GM12864 (cell line): Measurements from ENCODE around the gene DTNB.
"Not testable (repeated sequence)": the region's sequence is repeated elsewhere in the genome, so short reads cannot be mapped to it uniquely, and the experiment has no call there.

Experiments
- DNase-seq: peaks from one replicate; pipeline ENCODE4 v3.0.0-alpha.2; 2011; ENCODE audit warnings: low read depth
- H3K4me3 ChIP-seq: 2 replicates; pipeline ENCODE4 v1.5.1; 2011; ENCODE audit warnings: mild to moderate bottlenecking, low read depth, low read length, control low read depth
- TF ChIP-seq, protein P1 (sequence below): IDR thresholded peaks from 2 replicates; pipeline ENCODE4 v1.5.1; 2011; ENCODE audit warnings: low read depth, mild to moderate bottlenecking, moderate library complexity, low read length, control low read depth, inconsistent platforms; ENCODE audit errors: missing control alignments

Gene DTNB

GRCh38 chr2:25635797-25636196 lies 37.6 kb downstream of the DTNB start:
- H3K4me3 ChIP-seq, result no peak overlapping the region
- TF ChIP-seq, protein P1, sequence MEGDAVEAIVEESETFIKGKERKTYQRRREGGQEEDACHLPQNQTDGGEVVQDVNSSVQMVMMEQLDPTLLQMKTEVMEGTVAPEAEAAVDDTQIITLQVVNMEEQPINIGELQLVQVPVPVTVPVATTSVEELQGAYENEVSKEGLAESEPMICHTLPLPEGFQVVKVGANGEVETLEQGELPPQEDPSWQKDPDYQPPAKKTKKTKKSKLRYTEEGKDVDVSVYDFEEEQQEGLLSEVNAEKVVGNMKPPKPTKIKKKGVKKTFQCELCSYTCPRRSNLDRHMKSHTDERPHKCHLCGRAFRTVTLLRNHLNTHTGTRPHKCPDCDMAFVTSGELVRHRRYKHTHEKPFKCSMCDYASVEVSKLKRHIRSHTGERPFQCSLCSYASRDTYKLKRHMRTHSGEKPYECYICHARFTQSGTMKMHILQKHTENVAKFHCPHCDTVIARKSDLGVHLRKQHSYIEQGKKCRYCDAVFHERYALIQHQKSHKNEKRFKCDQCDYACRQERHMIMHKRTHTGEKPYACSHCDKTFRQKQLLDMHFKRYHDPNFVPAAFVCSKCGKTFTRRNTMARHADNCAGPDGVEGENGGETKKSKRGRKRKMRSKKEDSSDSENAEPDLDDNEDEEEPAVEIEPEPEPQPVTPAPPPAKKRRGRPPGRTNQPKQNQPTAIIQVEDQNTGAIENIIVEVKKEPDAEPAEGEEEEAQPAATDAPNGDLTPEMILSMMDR, result no peak
- no peak for DNase-seq

DNA sequence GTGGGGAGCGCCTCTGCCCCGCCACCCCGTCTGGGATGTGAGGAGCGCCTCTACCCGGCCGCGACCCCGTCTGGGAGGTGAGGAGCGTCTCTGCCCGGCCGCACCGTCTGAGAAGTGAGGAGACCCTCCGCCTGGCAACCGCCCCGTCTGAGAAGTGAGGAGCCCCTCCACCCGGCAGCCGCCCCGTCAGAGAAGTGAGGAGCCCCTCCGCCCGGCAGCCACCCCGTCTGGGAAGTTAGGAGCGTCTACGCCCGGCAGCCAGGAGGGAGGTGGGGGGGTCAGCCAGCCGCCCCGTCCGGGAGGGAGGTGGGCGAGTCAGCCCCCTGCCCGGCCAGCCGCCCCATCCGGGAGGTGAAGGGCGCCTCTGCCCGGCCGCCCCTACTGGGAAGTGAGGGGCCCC lies 39.6 kb downstream of the DTNB start:
- not testable (repeated sequence) for H3K4me3 ChIP-seq

DNA sequence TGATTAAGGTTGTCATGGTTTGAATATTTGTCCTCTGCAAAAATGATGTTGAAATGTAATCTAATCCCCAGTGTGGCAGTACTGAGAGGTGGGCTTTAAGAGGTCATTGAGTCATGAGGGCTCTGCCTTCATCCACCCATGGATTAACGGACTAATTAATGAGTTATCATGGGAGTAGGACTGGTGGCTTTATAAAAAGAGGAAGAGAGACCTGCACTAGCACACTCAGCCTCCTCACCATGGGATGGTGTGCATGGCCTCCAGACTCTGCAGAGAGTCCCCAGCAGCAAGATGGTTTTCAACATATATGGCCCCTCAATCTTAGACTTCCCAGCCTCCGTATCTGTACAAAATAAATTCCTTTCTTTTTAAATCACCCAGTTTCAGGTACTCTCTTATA lies 41.0 kb downstream of the DTNB start:
- TF ChIP-seq, protein P1, result no peak
- no peak overlapping the region for H3K4me3 ChIP-seq
- no peak for DNase-seq

More for the DNA sequence above, 39.6 kb downstream of the DTNB start:
- DNase-seq, result not testable (repeated sequence)

- TF ChIP-seq, protein P1, result no peak
- no peak for DNase-seq
- H3K4me3 ChIP-seq, result no peak overlapping the region
Measured at GRCh38 chr2:25624635-25625034, 48.7 kb downstream of the DTNB start.

DNA sequence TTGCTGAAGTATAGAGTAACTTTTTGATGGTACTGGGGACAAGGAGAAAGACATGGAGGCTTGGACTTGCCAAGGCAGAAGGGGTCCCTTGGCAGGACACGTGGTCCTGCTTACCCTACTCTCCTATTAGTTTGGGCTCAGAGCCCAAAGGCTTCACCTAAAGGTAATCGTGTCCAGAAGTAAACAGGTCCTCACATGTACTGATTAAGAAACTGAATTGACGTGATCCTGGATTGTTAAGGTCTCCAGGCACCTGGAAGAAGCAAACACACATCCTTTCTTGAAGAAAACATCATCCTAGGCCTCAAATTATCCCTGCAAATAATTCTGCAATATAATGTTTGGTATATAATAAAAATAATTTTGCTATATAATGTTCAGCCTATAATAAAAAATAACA lies 50.0 kb downstream of the DTNB start:
- TF ChIP-seq, protein P1, result no peak
- DNase-seq, result no peak
- no peak overlapping the region for H3K4me3 ChIP-seq

GRCh38 chr2:25620711-25621110 lies 52.7 kb downstream of the DTNB start:
- TF ChIP-seq, protein P1, result no peak
- no peak overlapping the region for H3K4me3 ChIP-seq
- DNase-seq, result no peak

DNA sequence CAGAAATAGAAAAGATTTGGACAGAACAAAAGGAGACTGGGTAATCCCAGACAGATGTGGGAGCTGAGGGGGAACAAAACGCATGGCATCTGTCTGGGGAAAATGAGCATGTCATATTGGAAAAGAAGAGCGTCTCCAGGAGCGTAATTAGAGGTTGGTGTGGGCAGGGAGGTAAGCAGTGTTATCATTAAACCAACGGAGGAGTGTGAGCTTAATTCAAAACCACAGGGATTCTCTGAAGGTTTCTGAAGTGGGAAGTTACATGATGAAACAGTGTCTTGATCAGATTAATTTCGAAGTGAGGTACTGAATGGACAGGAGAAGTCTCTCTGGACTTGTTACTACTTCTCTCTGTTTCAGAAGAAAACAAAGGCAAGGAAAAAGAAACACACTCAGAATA lies 53.3 kb downstream of the DTNB start:
- TF ChIP-seq, protein P1, result no peak
- H3K4me3 ChIP-seq, result no peak overlapping the region
- no peak for DNase-seq

DNA sequence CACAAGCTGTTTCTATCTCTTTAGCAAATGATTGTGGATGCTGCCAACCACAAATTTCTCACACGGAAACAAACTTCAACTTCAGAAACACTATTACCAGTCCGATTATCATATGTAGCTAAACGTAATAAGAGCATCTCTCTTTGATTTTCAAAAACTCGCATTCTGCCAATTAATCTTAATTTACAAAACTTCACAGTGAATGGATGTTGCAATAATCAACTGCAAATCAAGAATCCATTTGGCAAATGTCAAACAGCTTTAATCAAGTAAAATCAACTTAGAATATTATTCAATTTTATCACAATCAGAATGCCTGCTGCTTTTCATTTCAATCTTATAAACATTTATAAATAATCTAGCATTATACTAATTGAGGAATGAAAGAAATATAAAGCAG lies 54.2 kb downstream of the DTNB start:
- H3K4me3 ChIP-seq, result no peak overlapping the region
- TF ChIP-seq, protein P1, result no peak
- no peak for DNase-seq
